KOPT-K1 (cell line): ENCODE results near the gene SLC5A12.

Experiments used
- H3K27ac ChIP-seq: fragments of 200-600 bp; sonication (generic); 2 replicates; pipeline ENCODE4 v1.5.1; 2016; ENCODE audit warnings: antibody characterized with exemption, mild to moderate bottlenecking, low read depth, low read length; ENCODE audit not compliant: poor library complexity, severe bottlenecking
- H3K36me3 ChIP-seq: fragments of 200-600 bp; sonication (generic); 2 replicates; pipeline ENCODE4 v1.5.1; 2017; ENCODE audit warnings: antibody characterized with exemption, mild to moderate bottlenecking, low read length, moderate library complexity; ENCODE audit not compliant: insufficient read depth
- H3K9me3 ChIP-seq: fragments of 200-600 bp; sonication (generic); 2 replicates; pipeline ENCODE4 v1.5.1; 2017; ENCODE audit warnings: antibody characterized with exemption, low read length, mild to moderate bottlenecking; ENCODE audit not compliant: insufficient read depth, poor library complexity, severe bottlenecking

The SLC5A12 gene

DNA sequence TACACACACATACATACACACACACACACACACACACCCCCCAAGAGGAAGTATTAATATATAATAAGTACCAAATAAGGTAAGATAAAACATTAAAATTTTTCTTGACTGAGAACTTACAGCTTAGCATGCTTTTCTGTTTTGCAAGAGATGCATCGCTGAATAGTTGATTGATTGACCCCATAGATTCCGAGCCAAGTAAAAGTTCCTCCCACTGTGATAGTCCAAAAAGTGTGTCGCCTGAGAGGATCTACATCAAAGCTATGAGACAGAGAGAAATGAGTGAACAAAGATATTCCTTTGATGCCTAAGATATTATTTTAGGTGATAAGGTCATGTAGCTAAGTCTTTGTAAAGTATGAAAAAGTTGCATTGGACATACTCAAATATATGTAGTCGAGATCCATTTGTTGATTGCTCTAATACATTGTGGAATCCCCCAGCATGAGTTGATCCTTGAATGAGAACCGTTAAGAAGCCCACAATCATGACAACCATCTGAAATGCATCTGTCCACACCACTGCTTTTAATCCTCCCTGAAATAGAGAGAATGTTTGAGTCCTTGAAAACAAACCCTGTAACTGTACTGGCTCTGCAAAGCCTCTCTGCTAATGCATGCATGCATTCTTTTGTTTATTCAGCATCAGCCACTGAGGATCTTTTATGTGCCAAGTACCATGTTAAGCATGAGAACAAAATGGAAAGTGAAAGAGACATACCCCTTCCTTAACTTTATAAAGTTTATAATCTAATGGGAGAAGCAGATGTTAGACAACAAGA is 18.3 kb downstream of the SLC5A12 start:
- Histone ChIP-seq H3K27ac (no peak overlapping the region), H3K9me3 (no peaks in the 10 kb centered on the region), H3K36me3 (no peaks in the 10 kb centered on the region)

DNA sequence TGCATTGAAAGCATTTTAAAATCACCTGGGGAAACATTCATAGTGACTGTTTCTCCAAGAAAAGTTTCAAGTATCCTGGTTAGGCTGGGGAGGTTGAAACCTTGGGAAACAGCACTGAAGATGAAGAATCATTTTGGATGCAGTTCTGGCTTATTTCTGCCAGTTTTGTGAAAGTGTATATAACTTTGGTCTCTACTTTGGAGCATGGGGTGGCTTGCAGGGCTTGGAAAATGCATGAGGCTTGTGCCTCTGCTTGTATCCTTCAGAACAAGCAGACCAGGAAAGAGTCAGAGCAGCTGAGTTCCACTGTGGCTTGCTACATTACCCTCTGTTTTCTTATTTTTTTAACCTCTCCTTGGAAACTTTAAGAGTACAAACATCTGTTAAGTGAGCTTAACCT is 19.5 kb downstream of the SLC5A12 start:
- Histone ChIP-seq H3K36me3 (no peaks in the 10 kb centered on the region), H3K9me3 (no peaks in the 10 kb centered on the region), H3K27ac (no peak overlapping the region)

DNA sequence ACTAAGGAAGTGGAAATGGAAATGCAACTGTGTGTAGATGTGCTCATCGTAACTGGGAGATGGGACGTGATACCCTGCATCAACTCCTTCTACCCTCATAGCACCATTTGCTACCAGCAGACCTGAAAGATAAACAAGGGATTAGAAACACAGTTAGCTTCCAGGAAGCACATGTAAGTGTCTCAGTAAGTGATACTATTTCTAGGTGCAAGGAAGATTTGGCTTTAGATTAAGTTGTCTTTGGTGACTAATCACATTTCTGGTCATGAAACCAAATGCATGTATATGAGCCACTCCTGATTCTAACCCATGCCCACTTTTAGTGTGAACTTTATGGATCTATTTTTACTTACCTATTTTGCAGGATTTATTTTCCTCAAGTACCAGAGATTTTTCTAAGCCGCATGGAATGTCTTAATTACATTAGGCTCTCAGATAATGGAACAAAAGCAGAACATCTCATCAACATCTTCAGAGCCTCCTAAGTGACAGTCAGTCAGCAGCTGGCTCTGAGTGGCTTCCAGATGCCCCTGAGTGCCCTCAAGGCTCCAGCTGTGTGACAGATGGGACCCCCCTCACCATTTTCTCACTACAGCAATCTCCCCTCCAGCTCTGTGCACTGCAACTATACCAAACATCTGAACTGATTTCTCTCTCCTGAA is 21.2 kb downstream of the SLC5A12 start:
- Histone ChIP-seq H3K36me3 (no peaks in the 10 kb centered on the region), H3K27ac (no peak overlapping the region), H3K9me3 (no peaks in the 10 kb centered on the region)

DNA sequence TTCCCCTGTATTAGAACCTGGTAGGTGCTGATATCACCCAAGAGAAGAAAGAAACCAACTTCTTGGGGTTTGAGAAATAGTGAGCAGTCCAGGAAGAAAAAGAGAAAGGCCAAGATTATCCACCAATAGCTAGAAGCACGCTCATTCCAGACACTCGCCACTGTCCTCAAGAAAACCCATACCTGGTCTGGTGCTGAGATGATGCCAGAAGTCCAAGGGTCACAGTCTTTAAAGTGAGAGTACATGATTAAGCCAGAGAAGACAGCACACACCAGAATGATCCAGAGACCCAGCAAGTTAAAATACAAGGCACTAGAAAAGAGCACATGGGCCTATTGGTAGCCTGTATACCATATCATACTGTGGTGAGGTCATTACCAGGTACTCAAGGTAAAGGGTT is 23.6 kb downstream of the SLC5A12 start:
- no peak overlapping the region for H3K27ac ChIP-seq
- no peaks in the 10 kb centered on the region for H3K36me3 ChIP-seq
- no peaks in the 10 kb centered on the region for H3K9me3 ChIP-seq

DNA sequence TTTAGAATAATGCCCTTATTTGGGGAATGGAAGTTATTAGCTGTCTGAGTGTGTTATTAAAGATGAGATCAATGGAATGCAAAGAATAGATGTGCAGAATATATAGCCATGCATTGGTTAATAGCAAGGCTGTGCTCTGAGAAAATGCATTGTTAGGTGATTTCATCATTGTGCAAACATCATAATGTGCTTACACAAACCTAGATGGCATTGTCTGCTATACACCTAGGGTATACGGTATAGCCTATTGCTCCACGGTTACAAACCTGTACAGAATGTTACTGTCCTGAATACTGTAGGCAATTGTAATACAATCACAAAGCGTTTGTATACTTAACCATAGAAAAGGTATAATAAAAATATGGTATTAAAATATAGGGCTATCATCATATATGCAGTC is 25.5 kb downstream of the SLC5A12 start:
- no peaks in the 10 kb centered on the region for H3K9me3 ChIP-seq
- H3K36me3 ChIP-seq, result no peaks in the 10 kb centered on the region
- no peak overlapping the region for H3K27ac ChIP-seq

GRCh38 chr11:26688701-26689100 is 33.2 kb downstream of the SLC5A12 start:
- no peaks in the 10 kb centered on the region for H3K9me3 ChIP-seq
- H3K36me3 ChIP-seq, result no peaks in the 10 kb centered on the region
- H3K27ac ChIP-seq, result no peak overlapping the region

GRCh38 chr11:26687351-26687750 is 34.5 kb downstream of the SLC5A12 start:
- Histone ChIP-seq H3K9me3 (no peaks in the 10 kb centered on the region), H3K27ac (no peak overlapping the region), H3K36me3 (no peaks in the 10 kb centered on the region)

DNA sequence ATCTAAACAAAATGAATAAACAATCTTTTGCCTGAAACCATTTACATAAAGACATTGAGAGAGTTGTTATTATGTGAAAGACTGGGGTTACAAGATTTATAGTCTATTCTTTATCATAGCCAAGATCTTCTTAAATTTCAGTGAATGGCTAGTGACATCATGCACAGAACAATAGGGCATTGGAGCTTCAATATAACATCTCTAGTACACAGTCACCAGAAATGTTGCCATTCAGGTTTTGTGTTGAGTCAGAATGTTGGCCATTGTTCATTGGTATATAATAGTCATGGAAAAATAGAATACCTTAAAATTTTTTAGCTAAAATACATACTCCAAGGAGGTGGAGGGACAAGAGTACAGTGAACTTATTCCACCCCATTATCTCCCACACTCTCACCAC is 44.3 kb downstream of the SLC5A12 start:
- no peak overlapping the region for H3K27ac ChIP-seq
- no peaks in the 10 kb centered on the region for H3K36me3 ChIP-seq
- no peaks in the 10 kb centered on the region for H3K9me3 ChIP-seq

- Histone ChIP-seq H3K36me3 (no peaks in the 10 kb centered on the region), H3K27ac (no peak overlapping the region), H3K9me3 (no peaks in the 10 kb centered on the region)
Observed at GRCh38 chr11:26676641-26677040, 45.2 kb downstream of the SLC5A12 start.

- Histone ChIP-seq H3K9me3 (no peaks in the 10 kb centered on the region), H3K27ac (no peak overlapping the region), H3K36me3 (no peaks in the 10 kb centered on the region)
Observed at GRCh38 chr11:26675233-26675928, 46.5 kb downstream of the SLC5A12 start.

- Histone ChIP-seq H3K9me3 (no peaks in the 10 kb centered on the region), H3K36me3 (no peaks in the 10 kb centered on the region), H3K27ac (no peak overlapping the region)
Observed at GRCh38 chr11:26665946-26666345, 55.9 kb downstream of the SLC5A12 start.

DNA sequence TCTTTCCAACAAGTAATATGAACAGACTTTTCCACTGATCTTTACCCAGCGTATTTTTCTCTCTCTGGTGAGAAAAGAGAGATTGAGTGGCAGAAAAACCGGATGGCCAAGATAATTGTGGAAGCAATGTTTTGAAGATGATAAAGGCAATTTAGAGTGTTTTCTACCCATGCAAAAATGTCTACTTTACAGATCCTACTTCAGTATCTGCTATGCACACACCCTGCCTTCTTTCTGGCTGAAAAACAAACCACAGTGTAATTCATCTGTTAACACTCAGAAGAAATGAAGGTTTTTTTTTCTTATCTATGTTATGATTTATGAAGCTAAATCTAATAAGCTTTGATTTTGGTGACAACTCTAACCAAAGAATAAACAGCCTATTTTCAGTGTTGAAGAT is 56.8 kb downstream of the SLC5A12 start:
- Histone ChIP-seq H3K9me3 (no peaks in the 10 kb centered on the region), H3K36me3 (no peaks in the 10 kb centered on the region), H3K27ac (no peak overlapping the region)

DNA sequence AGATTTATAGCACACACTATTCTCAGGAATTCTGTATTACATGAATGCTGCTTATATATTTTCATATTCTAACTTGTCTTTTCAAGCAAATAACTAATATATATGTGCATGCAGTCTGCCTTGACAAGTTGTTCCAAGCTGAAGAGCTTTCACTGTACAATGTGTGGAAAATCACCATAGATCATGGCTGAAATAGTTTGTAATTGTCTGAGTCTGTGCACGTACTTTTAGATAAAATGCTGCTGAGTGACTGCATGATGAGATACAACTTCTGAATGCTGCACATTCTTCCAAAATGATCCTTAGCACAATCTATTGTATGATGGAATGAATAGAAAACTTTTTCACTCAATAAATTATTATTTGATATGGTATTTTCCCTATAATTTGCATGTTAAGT is 58.9 kb downstream of the SLC5A12 start:
- Histone ChIP-seq H3K27ac (no peak overlapping the region), H3K9me3 (no peaks in the 10 kb centered on the region), H3K36me3 (no peaks in the 10 kb centered on the region)

DNA sequence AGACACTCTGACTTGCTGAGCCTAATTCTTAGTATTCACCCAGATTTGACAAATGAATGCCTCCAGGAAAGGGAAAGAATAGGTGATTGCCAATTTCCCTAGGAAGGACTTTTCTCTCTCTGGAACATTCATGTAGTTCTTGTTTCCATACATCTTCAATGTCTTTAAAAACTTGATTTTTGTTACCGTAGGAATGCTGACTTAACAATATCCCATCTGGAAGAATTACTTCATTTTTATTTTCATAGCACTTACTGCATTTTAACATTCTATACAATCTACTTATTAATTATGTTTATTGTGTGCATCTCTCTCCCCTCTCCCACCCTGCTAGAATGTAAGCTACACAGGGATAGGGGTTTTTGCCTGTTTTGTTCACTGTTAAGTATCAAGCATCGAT is 66.6 kb downstream of the SLC5A12 start:
- Histone ChIP-seq H3K9me3 (no peaks in the 10 kb centered on the region), H3K27ac (no peak overlapping the region), H3K36me3 (no peaks in the 10 kb centered on the region)

DNA sequence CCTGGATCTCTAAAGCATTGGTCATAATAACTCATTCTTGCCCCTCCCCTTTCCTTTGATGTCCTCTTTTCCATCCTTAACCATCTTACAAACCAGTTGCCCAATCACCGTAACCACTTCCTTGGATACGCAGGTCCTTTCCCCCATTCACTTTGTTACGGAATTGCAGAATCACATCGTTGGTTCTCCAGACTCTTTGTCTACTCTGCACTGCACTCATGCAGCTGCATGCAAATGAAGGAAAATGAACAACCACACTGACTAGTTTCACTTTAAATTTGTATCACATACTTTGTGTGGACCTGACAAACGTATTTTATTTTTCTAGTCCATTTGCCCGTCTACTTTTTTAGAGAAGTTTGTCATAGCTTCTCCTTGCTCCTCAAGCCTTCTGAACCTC is 69.9 kb downstream of the SLC5A12 start:
- Histone ChIP-seq H3K27ac (no peak overlapping the region), H3K36me3 (no peaks in the 10 kb centered on the region), H3K9me3 (no peaks in the 10 kb centered on the region)
